ENCODE data around the gene ATN1.

- TF ChIP-seq CTCF (IDR thresholded peaks at IDR 0.05) = no peak
- TF ChIP-seq POLR2A (IDR thresholded peaks at IDR 0.05) = no peak
These were observed 40.7 kb downstream of the ATN1 start for GRCh38 chr12:6968426-6968825.

All from heart left ventricle (tissue), 13 donors.